Lower leg skin (tissue), 4 donors: ENCODE measurements around the gene MARCHF10. TPM values are rescaled to one million over a fixed set of nuclear protein-coding genes. Genes with fewer than 3 reads are reported as not detected.

Source experiments
- DNase-seq, 2 donors: peaks; one replicate each; pipeline ENCODE4 v3.0.0-alpha.2; 2019; ENCODE audit warnings: low spot score in 2 of 2
- H3K4me3 ChIP-seq: fragments of 200-600 bp; sonication (generic); 2 replicates; pipeline ENCODE4 v1.5.1; 2017; ENCODE audit warnings: mild to moderate bottlenecking, low read depth; ENCODE audit not compliant: poor library complexity, severe bottlenecking
- CTCF ChIP-seq, 3 donors: fragments of 450-650 bp; IDR thresholded peaks; one replicate each; pipeline ENCODE4 v1.5.1; 2016; ENCODE audit warnings: antibody characterized with exemption in 3 of 3, mild to moderate bottlenecking in 3 of 3, moderate library complexity in 2 of 3
- POLR2A ChIP-seq, 2 donors: fragments of 450-650 bp; IDR thresholded peaks; one replicate each; pipeline ENCODE4 v1.6.1; 2016 to 2017; ENCODE audit warnings: antibody characterized with exemption in 2 of 2, mild to moderate bottlenecking in 1 of 2, moderate library complexity in 1 of 2
- WGBS, 2 donors: methylation state at CpG; one replicate each; pipeline ENCODE4 v1.1.5; 2018; 5-methylcytosine and 5-hydroxymethylcytosine counted together
- intact Hi-C: fragments of 100-400 bp; cut with DNase I; formaldehyde crosslinking; loops from one replicate; pipeline ENCODE4 v1.15.0; 2023; ENCODE audit warnings: low total_unique reads
- total RNA-seq, 4 donors: library from RNA; depleted of rRNA; stranded (reverse); fragments of >200 nt; gene quantifications; one replicate each; pipeline ENCODE4 v1.1.0, GENCODE V29; 2016

MARCHF10 gene
- total RNA-seq, 4 donors from 2014 or later = not detected

- TF ChIP-seq CTCF (IDR thresholded peaks at IDR 0.05) = no peak
- no peak for TF ChIP-seq POLR2A (IDR thresholded peaks at IDR 0.05)
Measured at GRCh38 chr17:62719586-62719985, 88.5 kb downstream of the MARCHF10 start.

GRCh38 chr17:62718429-62718828 is 89.7 kb downstream of the MARCHF10 start:
- WGBS, 2 donors = 46 to 69% methylated on average over 11 of the region's 11 CpGs
- intact Hi-C loops = no loop called here
- DNase-seq = peak in 1 of 2 donors; percentile 56
- H3K4me3 ChIP-seq = no peak overlapping the region
- TF ChIP-seq POLR2A (IDR thresholded peaks at IDR 0.05) = no peak
- no peak for TF ChIP-seq CTCF (IDR thresholded peaks at IDR 0.05)

More at GRCh38 chr17:62719586-62719985, 88.5 kb downstream of the MARCHF10 start:
- DNase-seq = no peak
- no peak overlapping the region for H3K4me3 ChIP-seq
- 89 to 96% methylated on average over 1 of the region's 1 CpG for WGBS, 2 donors
- intact Hi-C loops = no loop called here

GRCh38 chr17:62717889-62718288 is 90.2 kb downstream of the MARCHF10 start:
- TF ChIP-seq CTCF (IDR thresholded peaks at IDR 0.05) = no peak
- TF ChIP-seq POLR2A (IDR thresholded peaks at IDR 0.05) = no peak
- intact Hi-C loops = no loop called here
- WGBS, 2 donors = 91 to 94% methylated on average over 8 of the region's 8 CpGs
- no peak overlapping the region for H3K4me3 ChIP-seq
- peak in 1 of 2 donors; percentile 83 for DNase-seq

GRCh38 chr17:62717589-62717855 is 90.6 kb downstream of the MARCHF10 start:
- TF ChIP-seq CTCF (IDR thresholded peaks at IDR 0.05) (no peak), POLR2A (IDR thresholded peaks at IDR 0.05) (no peak)
- WGBS, 2 donors = 92 to 94% methylated on average over 6 of the region's 6 CpGs
- DNase-seq = no peak
- intact Hi-C loops = no loop called here
- H3K4me3 ChIP-seq = no peak overlapping the region

GRCh38 chr17:62716834-62717588 is 91.1 kb downstream of the MARCHF10 start:
- H3K4me3 ChIP-seq = no peak overlapping the region
- intact Hi-C loops = no loop called here
- 89 to 91% methylated on average over 22 to 23 of the region's 23 CpGs for WGBS, 2 donors
- TF ChIP-seq CTCF (IDR thresholded peaks at IDR 0.05) (no peak), POLR2A (IDR thresholded peaks at IDR 0.05) (no peak)
- DNase-seq = peak in 1 of 2 donors; percentile 82

GRCh38 chr17:62715882-62716390 is 92.2 kb downstream of the MARCHF10 start:
- peak in 1 of 2 donors; percentile 74 for DNase-seq
- 96 to 98% methylated on average over 18 of the region's 18 CpGs for WGBS, 2 donors
- H3K4me3 ChIP-seq = no peak overlapping the region
- intact Hi-C loops = no loop called here
- TF ChIP-seq CTCF (IDR thresholded peaks at IDR 0.05) (no peak), POLR2A (IDR thresholded peaks at IDR 0.05) (no peak)
